ENCODE data around the gene MIB1.
A peak's percentile ranks its signal among the peaks of the same experiment; 100 is the strongest.
"Not testable (repeated sequence)": the region's sequence is repeated elsewhere in the genome, so short reads cannot be mapped to it uniquely, and the experiment has no call there.

The MIB1 gene

DNA sequence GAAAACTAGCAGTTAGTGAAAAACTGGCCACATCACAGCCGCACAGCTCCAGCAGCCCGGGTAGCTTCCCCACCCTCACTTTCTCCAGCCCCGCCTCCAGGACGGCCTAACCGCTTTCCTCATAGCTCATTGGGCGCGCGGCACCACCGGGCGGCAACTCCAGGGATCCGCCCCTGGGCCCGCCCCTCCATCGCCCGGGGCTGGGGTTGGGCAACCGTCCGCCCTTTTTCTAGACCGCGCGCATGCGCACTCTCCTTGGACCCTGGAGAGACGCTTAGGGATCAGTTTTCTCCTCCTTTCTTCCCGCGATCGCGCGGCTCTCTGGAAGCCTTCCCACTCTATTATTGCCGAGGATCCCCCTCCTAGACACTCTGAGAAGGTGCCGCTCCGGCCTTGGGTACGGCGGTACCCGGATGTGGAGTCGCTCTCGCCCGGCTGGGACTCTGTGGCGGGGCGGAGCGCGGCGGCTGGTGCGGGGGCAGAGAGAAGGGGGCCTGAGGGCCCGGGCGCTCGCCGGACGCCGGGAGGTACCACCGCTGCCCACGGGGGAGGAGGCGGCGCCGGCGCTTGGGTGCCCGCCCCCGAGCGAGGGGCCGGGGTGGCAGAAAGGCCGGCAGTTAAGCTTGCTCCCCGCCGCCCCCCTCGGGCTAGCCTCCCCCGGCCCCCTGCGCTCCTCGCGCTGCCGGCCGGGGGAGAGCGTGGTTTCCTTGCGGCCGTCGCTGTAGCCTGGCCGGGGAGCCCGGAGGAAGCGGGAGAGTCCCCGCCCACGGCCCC, at the start of gene MIB1:
MIB1 (plus strand) TSS at position 255 of the 774 bp plus-strand sequence. CDS start 792 bp downstream, outside the sequence.
- H3K27me3 ChIP-seq (ENCODE audit: control insufficient read depth in 1 of 2, insufficient read depth in 2 of 2, low read length in 2 of 2), result no peaks in the 10 kb centered on the region
- peak within 1 kb of the TSS; percentile 84 to 88 for H3K4me3 ChIP-seq (ENCODE audit: low read length in 2 of 2)
- no peaks in the 10 kb centered on the region for H3K9me3 ChIP-seq (ENCODE audit: control insufficient read depth in 2 of 2, low read length in 2 of 2)
- peak within 1 kb of the TSS; percentile 91 for H3K27ac ChIP-seq (ENCODE audit: low read length)
- H3K36me3 ChIP-seq (ENCODE audit: control insufficient read depth in 2 of 2, insufficient read depth in 2 of 2, low read length in 2 of 2), result no peaks in the 10 kb centered on the region
- H3K4me1 ChIP-seq (ENCODE audit: control insufficient read depth, insufficient read depth, low read length), result peaks cover 12% of the 10 kb centered on the region
- H3K9ac ChIP-seq (ENCODE audit: low read length in 2 of 2), result peak within 1 kb of the TSS; percentile 88 to 89

DNA sequence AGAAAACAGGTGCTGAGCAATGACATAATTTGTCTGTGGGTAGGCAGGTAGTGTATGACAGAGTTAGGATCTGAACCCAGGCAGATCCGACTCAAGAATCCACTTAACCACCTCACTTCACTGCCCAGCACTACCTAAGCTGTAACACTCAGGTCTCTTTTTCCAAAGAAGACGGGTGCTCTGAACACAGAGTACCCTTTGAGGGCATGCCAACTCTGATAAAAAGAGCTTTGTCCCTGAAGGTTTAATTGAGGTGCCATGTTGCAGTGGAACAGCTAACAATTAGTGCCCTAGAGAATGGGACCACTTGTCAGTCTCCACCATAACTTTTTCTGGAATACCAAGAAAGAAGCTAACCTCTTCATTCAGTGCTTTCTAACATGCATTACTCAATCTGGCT, 47.3 kb upstream of the MIB1 start:
- H3K4me3 ChIP-seq (ENCODE audit: low read length in 2 of 2), result no peak overlapping the region
- no peak overlapping the region for H3K9ac ChIP-seq (ENCODE audit: low read length in 2 of 2)
- no peaks in the 10 kb centered on the region for H3K36me3 ChIP-seq (ENCODE audit: control insufficient read depth in 2 of 2, insufficient read depth in 2 of 2, low read length in 2 of 2)
- no peak overlapping the region for H3K27ac ChIP-seq (ENCODE audit: low read length)
- no peaks in the 10 kb centered on the region for H3K4me1 ChIP-seq (ENCODE audit: control insufficient read depth, insufficient read depth, low read length)
- no peaks in the 10 kb centered on the region for H3K27me3 ChIP-seq (ENCODE audit: control insufficient read depth in 1 of 2, insufficient read depth in 2 of 2, low read length in 2 of 2)
- no peaks in the 10 kb centered on the region for H3K9me3 ChIP-seq (ENCODE audit: control insufficient read depth in 2 of 2, low read length in 2 of 2)

DNA sequence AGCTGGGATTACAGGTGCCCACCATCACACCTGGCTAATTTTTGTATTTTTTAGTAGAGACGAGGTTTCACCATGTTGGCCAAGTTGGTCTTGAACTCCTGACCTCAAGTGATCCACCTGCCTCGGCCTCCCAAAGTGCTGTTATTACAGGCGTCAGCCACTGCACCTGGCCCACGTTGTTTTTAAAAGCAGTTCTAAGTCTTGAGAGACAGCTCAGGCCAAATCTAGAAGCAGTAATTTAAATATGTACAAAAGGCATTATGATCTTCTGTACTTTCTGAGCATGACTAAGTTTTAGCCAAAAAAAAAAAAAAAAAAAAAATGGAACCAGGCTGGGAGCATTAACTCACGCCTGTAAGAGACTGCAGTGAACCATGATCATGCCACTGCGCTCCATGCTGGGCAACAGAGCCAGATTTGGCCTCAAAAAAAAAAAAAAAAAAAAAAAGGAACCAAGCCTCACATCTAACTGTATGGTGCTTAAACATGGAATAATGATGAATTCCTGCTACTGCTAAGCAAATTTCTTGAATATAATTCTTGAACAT, 40.0 kb upstream of the MIB1 start:
- Histone ChIP-seq H3K4me1 (ENCODE audit: control insufficient read depth, insufficient read depth, low read length) (peaks cover 6% of the 10 kb centered on the region), H3K27ac (ENCODE audit: low read length) (no peak overlapping the region), H3K4me3 (ENCODE audit: low read length in 2 of 2) (no peak overlapping the region), H3K36me3 (ENCODE audit: control insufficient read depth in 2 of 2, insufficient read depth in 2 of 2, low read length in 2 of 2) (no peaks in the 10 kb centered on the region), H3K9me3 (ENCODE audit: control insufficient read depth in 2 of 2, low read length in 2 of 2) (no peaks in the 10 kb centered on the region), H3K27me3 (ENCODE audit: control insufficient read depth in 1 of 2, insufficient read depth in 2 of 2, low read length in 2 of 2) (no peaks in the 10 kb centered on the region), H3K9ac (ENCODE audit: low read length in 2 of 2) (no peak overlapping the region)

DNA sequence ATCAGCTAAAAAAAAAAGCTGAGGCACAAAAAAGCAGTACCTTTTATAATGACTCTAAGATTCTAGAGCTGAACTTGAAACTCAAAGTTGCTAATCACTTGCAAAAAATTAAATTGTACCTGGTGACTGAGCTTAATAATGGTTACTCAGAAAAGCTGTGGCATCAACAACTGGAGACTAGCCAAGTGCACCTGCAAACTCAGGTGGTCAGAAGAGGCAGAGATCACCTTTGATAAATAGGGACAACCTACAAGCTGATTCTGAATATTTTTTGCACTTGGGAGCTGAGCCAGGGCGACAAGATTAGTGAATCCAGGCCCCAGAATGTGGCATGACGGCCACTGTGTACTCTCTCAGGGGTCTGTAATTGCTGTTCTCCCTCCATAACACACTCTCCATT, 39.0 kb upstream of the MIB1 start:
- H3K27ac ChIP-seq (ENCODE audit: low read length), result no peak overlapping the region
- no peaks in the 10 kb centered on the region for H3K27me3 ChIP-seq (ENCODE audit: control insufficient read depth in 1 of 2, insufficient read depth in 2 of 2, low read length in 2 of 2)
- H3K9ac ChIP-seq (ENCODE audit: low read length in 2 of 2), result no peak overlapping the region
- H3K4me1 ChIP-seq (ENCODE audit: control insufficient read depth, insufficient read depth, low read length), result peaks cover 6% of the 10 kb centered on the region
- no peaks in the 10 kb centered on the region for H3K9me3 ChIP-seq (ENCODE audit: control insufficient read depth in 2 of 2, low read length in 2 of 2)
- H3K36me3 ChIP-seq (ENCODE audit: control insufficient read depth in 2 of 2, insufficient read depth in 2 of 2, low read length in 2 of 2), result no peaks in the 10 kb centered on the region
- no peak overlapping the region for H3K4me3 ChIP-seq (ENCODE audit: low read length in 2 of 2)

DNA sequence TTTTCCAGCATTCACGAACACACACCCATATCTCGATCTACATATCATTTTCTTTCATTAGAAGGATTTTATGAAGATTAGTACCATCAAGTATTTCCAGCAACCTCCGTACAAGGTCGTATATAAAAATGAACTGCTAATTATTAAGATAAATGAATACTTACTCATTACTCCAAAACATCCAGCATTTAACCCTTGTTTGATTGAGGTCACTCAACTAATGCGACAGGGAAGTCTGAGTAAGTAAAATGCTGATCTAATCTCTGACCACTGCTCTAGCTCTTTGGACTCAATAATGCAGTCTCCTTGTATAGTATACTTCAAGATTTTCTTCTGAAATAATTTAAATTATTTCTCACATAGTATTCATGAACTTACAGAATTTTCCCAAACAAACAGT, 38.0 kb upstream of the MIB1 start:
- Histone ChIP-seq H3K36me3 (ENCODE audit: control insufficient read depth in 2 of 2, insufficient read depth in 2 of 2, low read length in 2 of 2) (no peaks in the 10 kb centered on the region), H3K4me1 (ENCODE audit: control insufficient read depth, insufficient read depth, low read length) (peaks cover 6% of the 10 kb centered on the region), H3K9ac (ENCODE audit: low read length in 2 of 2) (no peak overlapping the region), H3K27me3 (ENCODE audit: control insufficient read depth in 1 of 2, insufficient read depth in 2 of 2, low read length in 2 of 2) (no peaks in the 10 kb centered on the region), H3K27ac (ENCODE audit: low read length) (no peak overlapping the region), H3K4me3 (ENCODE audit: low read length in 2 of 2) (no peak overlapping the region), H3K9me3 (ENCODE audit: control insufficient read depth in 2 of 2, low read length in 2 of 2) (no peaks in the 10 kb centered on the region)

DNA sequence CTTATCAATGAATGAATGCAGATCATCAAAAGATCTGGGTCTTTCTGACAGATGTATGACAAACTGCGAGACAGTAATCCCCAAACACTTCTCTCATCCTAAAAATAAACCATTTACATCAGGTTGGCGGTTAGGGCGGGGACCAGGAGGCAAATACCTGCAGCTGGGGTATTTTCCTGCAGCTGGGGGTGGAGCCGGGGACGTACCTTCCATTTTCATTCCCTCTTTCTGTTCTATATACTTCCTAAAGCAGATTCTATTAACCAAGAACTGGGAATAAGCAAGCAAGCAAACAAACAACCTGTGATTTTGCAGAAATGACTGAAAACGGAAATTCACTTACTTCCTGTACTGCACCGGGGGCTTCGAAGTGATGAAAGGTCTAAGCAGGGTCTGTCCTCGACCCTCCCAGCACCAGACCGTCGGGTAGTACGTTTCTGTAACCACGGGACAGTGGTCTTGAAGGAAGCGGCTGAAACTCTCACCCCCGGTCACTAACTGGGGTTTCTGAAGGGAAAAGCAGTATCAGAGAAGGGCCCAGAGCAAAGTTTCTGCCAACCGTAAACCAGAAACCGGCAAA, 37.3 kb upstream of the MIB1 start:
- Histone ChIP-seq H3K36me3 (ENCODE audit: control insufficient read depth in 2 of 2, insufficient read depth in 2 of 2, low read length in 2 of 2) (no peaks in the 10 kb centered on the region), H3K9ac (ENCODE audit: low read length in 2 of 2) (peak overlapping the region; percentile 60 to 65), H3K27me3 (ENCODE audit: control insufficient read depth in 1 of 2, insufficient read depth in 2 of 2, low read length in 2 of 2) (no peaks in the 10 kb centered on the region), H3K27ac (ENCODE audit: low read length) (peak overlapping the region; percentile 67), H3K9me3 (ENCODE audit: control insufficient read depth in 2 of 2, low read length in 2 of 2) (no peaks in the 10 kb centered on the region), H3K4me3 (ENCODE audit: low read length in 2 of 2) (peak overlapping the region; percentile 92), H3K4me1 (ENCODE audit: control insufficient read depth, insufficient read depth, low read length) (peaks cover 6% of the 10 kb centered on the region)

DNA sequence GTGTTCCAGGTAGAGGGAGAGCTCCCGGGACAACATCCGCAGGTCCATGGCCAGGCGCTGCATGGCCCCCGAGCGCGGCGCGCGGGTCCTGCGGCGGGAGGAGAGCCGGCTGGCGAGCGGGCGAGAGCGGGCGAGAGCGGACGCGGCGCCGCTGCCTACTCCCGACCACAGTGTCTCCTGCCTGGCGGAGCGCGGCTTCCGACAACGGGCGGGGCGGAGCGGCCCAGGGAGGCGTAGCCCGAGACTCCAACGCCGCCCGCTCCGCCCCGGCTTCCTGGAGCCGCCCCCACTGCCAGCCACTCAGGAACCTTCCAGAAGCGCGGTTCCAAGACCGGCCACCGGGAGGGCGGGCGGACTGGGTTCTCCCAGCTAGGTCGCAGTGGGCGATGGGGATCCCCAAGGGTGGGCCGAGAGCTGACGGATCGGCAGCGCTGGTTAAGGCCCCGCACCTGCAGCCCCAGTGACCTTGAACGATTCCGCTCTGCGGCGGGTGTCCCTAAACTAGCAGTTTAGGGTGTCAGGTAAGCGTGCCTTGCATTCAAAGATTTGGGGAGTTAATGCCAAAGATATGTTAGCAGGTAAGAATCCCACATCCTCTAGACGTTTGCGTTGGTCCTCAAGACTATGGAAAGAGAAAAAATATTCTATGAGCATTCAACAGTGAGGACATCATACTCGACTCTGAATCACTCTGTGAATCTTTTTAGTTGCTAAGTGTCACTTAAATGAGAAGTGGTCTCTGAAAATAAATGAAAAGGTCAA, 35.8 kb upstream of the MIB1 start, which contains the start of gene ABHD3:
ABHD3 (minus strand) TSS at position 172 of the 762 bp plus-strand sequence; CDS start at position 63, 109 bp downstream.
- peak within 1 kb of the TSS; percentile 65 to 81 for H3K9ac ChIP-seq (ENCODE audit: low read length in 2 of 2)
- H3K4me3 ChIP-seq (ENCODE audit: low read length in 2 of 2), result peak within 1 kb of the TSS; percentile 92
- H3K9me3 ChIP-seq (ENCODE audit: control insufficient read depth in 2 of 2, low read length in 2 of 2), result no peaks in the 10 kb centered on the region
- H3K27ac ChIP-seq (ENCODE audit: low read length), result peak within 1 kb of the TSS; percentile 67
- no peaks in the 10 kb centered on the region for H3K36me3 ChIP-seq (ENCODE audit: control insufficient read depth in 2 of 2, insufficient read depth in 2 of 2, low read length in 2 of 2)
- H3K4me1 ChIP-seq (ENCODE audit: control insufficient read depth, insufficient read depth, low read length), result peaks cover 6% of the 10 kb centered on the region
- no peaks in the 10 kb centered on the region for H3K27me3 ChIP-seq (ENCODE audit: control insufficient read depth in 1 of 2, insufficient read depth in 2 of 2, low read length in 2 of 2)

DNA sequence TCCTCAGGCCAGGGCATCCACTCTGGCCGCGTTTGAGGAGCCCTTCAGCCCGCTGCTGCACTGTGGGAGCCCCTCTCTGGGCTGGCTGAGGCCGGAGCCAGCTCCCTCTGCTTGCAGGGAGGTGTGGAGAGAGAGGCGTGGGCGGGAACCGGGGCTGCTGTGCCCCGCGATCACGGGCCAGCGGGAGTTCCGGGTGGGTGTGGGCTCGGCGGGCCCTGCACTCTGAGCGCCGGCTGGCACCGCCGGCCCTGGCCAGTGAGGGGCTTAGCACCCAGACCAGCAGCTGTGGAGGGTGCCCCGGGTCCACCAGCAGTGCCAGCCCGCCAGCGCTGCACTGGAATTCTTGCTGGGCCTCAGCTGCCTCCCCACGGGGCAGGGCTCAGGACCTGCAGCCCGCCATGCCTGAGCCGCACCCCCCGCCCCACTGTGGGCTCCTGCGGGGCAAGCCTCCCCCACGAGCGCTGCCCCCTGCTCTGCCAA, 34.2 kb upstream of the MIB1 start:
- Histone ChIP-seq H3K9ac (ENCODE audit: low read length in 2 of 2) (no peak overlapping the region), H3K27me3 (ENCODE audit: control insufficient read depth in 1 of 2, insufficient read depth in 2 of 2, low read length in 2 of 2) (no peaks in the 10 kb centered on the region), H3K36me3 (ENCODE audit: control insufficient read depth in 2 of 2, insufficient read depth in 2 of 2, low read length in 2 of 2) (no peaks in the 10 kb centered on the region), H3K9me3 (ENCODE audit: control insufficient read depth in 2 of 2, low read length in 2 of 2) (no peaks in the 10 kb centered on the region), H3K27ac (ENCODE audit: low read length) (no peak overlapping the region), H3K4me1 (ENCODE audit: control insufficient read depth, insufficient read depth, low read length) (peaks cover 6% of the 10 kb centered on the region), H3K4me3 (ENCODE audit: low read length in 2 of 2) (no peak overlapping the region)

DNA sequence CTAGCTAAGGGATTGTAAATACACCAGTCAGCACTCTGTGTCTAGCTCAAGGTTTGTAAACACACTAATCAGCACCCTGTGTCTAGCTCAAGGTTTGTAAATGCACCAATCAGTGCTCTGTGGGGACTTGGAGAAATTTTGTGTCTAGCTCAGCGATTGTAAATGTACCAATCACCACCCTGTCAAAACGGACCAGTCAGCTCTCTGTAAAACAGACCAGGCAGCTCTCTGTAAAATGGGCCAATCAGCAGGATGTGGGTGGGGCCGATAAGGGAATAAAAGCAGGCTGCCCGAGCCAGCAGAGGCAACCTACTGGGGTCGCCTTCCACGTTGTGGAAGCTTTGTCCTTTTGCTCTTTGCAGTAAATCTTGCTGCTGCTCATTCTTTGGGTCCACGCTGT, 33.5 kb upstream of the MIB1 start:
- H3K9ac ChIP-seq (ENCODE audit: low read length in 2 of 2); H3K27ac ChIP-seq (ENCODE audit: low read length); H3K27me3 ChIP-seq (ENCODE audit: control insufficient read depth in 1 of 2, insufficient read depth in 2 of 2, low read length in 2 of 2); H3K9me3 ChIP-seq (ENCODE audit: control insufficient read depth in 2 of 2, low read length in 2 of 2); H3K4me3 ChIP-seq (ENCODE audit: low read length in 2 of 2); H3K36me3 ChIP-seq (ENCODE audit: control insufficient read depth in 2 of 2, insufficient read depth in 2 of 2, low read length in 2 of 2); H3K4me1 ChIP-seq (ENCODE audit: control insufficient read depth, insufficient read depth, low read length): not testable (repeated sequence)

DNA sequence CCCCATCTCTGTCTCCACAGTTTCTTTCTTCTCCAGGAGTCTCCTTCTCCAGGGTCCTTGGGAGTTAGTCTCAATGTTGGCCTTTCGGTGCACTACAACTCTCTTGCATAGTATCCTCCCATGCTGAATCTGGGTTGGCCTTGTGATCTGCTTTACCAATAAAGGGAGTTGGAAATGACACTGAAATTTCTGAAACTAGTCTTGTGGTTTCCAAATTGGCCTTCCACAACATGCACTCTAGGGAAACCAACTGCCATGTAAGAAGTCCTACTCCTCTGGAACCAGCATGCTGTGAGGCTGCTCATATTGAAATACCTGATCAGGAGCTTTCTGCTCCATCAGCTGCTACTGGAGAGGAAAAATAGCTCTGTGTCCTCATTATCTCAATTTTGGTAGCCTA, 26.1 kb upstream of the MIB1 start:
- H3K27ac ChIP-seq (ENCODE audit: low read length), result no peak overlapping the region
- no peaks in the 10 kb centered on the region for H3K4me1 ChIP-seq (ENCODE audit: control insufficient read depth, insufficient read depth, low read length)
- H3K27me3 ChIP-seq (ENCODE audit: control insufficient read depth in 1 of 2, insufficient read depth in 2 of 2, low read length in 2 of 2), result no peaks in the 10 kb centered on the region
- H3K9ac ChIP-seq (ENCODE audit: low read length in 2 of 2), result no peak overlapping the region
- H3K9me3 ChIP-seq (ENCODE audit: control insufficient read depth in 2 of 2, low read length in 2 of 2), result no peaks in the 10 kb centered on the region
- no peak overlapping the region for H3K4me3 ChIP-seq (ENCODE audit: low read length in 2 of 2)
- peaks cover 0 to 3% of the 10 kb centered on the region in 2 donors for H3K36me3 ChIP-seq (ENCODE audit: control insufficient read depth in 2 of 2, insufficient read depth in 2 of 2, low read length in 2 of 2)
